ENCODE measurements around the gene CDH3.

Gene CDH3

GRCh38 chr16:68656751-68657150 is 11.6 kb downstream of the CDH3 start:
- H3K9ac ChIP-seq (ENCODE audit: low read depth, low read length, poor library complexity, severe bottlenecking): no peak overlapping the region
- no peaks in the 10 kb centered on the region for H3K9me3 ChIP-seq (ENCODE audit: insufficient read depth, low read depth, low read length)
- no peak for TF ChIP-seq CTCF (conservative IDR thresholded peaks at IDR 0.05; ENCODE audit: low read length)
- no peak for TF ChIP-seq EZH2phosphoT487 (IDR thresholded peaks at IDR 0.05; ENCODE audit: borderline replicate concordance)
- no peaks in the 10 kb centered on the region for H3K79me2 ChIP-seq (ENCODE audit: insufficient read depth, low read length)
- H2AFZ ChIP-seq (ENCODE audit: low read length): no peak overlapping the region
- H3K4me2 ChIP-seq (ENCODE audit: low read depth, low read length, poor library complexity, severe bottlenecking): no peak overlapping the region
- no peaks in the 10 kb centered on the region for H3K36me3 ChIP-seq (ENCODE audit: insufficient read depth, low read length)
- no peaks in the 10 kb centered on the region for H3K27me3 ChIP-seq (ENCODE audit: insufficient read depth, low read length, poor library complexity, severe bottlenecking)
- no peaks in the 10 kb centered on the region for H3K9me2 ChIP-seq (replicated peaks; ENCODE audit: low read depth, low read length)
- H3F3A ChIP-seq (ENCODE audit: low read depth): no peaks in the 10 kb centered on the region
- H4K20me1 ChIP-seq (ENCODE audit: insufficient read depth, low read length, poor library complexity, severe bottlenecking): no peaks in the 10 kb centered on the region
- no peaks in the 10 kb centered on the region for H3K4me1 ChIP-seq (ENCODE audit: insufficient read depth, low read length, poor library complexity, severe bottlenecking)
- H3K4me3 ChIP-seq (ENCODE audit: low read length, poor library complexity, severe bottlenecking): no peak overlapping the region

GRCh38 chr16:68658341-68658973 is 13.3 kb downstream of the CDH3 start:
- H3F3A ChIP-seq (ENCODE audit: low read depth): no peaks in the 10 kb centered on the region
- H3K4me3 ChIP-seq (ENCODE audit: low read length, poor library complexity, severe bottlenecking): no peak overlapping the region
- no peaks in the 10 kb centered on the region for H3K79me2 ChIP-seq (ENCODE audit: insufficient read depth, low read length)

GRCh38 chr16:68658974-68659360 is 13.9 kb downstream of the CDH3 start:
- H3K4me1 ChIP-seq (ENCODE audit: insufficient read depth, low read length, poor library complexity, severe bottlenecking): no peaks in the 10 kb centered on the region

More at GRCh38 chr16:68658341-68658973, 13.3 kb downstream of the CDH3 start:
- no peaks in the 10 kb centered on the region for H3K36me3 ChIP-seq (ENCODE audit: insufficient read depth, low read length)
- no peaks in the 10 kb centered on the region for H4K20me1 ChIP-seq (ENCODE audit: insufficient read depth, low read length, poor library complexity, severe bottlenecking)
- no peak overlapping the region for H3K4me2 ChIP-seq (ENCODE audit: low read depth, low read length, poor library complexity, severe bottlenecking)
- no peaks in the 10 kb centered on the region for H3K27me3 ChIP-seq (ENCODE audit: insufficient read depth, low read length, poor library complexity, severe bottlenecking)
- TF ChIP-seq EZH2phosphoT487 (IDR thresholded peaks at IDR 0.05; ENCODE audit: borderline replicate concordance) (no peak), CTCF (conservative IDR thresholded peaks at IDR 0.05; ENCODE audit: low read length) (no peak)
- H3K9me2 ChIP-seq (replicated peaks; ENCODE audit: low read depth, low read length): no peaks in the 10 kb centered on the region
- H2AFZ ChIP-seq (ENCODE audit: low read length): no peak overlapping the region
- no peaks in the 10 kb centered on the region for H3K4me1 ChIP-seq (ENCODE audit: insufficient read depth, low read length, poor library complexity, severe bottlenecking)
- no peaks in the 10 kb centered on the region for H3K9me3 ChIP-seq (ENCODE audit: insufficient read depth, low read depth, low read length)
- no peak overlapping the region for H3K9ac ChIP-seq (ENCODE audit: low read depth, low read length, poor library complexity, severe bottlenecking)

More at GRCh38 chr16:68658974-68659360, 13.9 kb downstream of the CDH3 start:
- no peak overlapping the region for H3K4me2 ChIP-seq (ENCODE audit: low read depth, low read length, poor library complexity, severe bottlenecking)
- H3K27me3 ChIP-seq (ENCODE audit: insufficient read depth, low read length, poor library complexity, severe bottlenecking): no peaks in the 10 kb centered on the region
- H3K9ac ChIP-seq (ENCODE audit: low read depth, low read length, poor library complexity, severe bottlenecking): no peak overlapping the region
- H4K20me1 ChIP-seq (ENCODE audit: insufficient read depth, low read length, poor library complexity, severe bottlenecking): no peaks in the 10 kb centered on the region
- TF ChIP-seq CTCF (conservative IDR thresholded peaks at IDR 0.05; ENCODE audit: low read length): no peak
- no peaks in the 10 kb centered on the region for H3K9me2 ChIP-seq (replicated peaks; ENCODE audit: low read depth, low read length)
- H3K4me3 ChIP-seq (ENCODE audit: low read length, poor library complexity, severe bottlenecking): no peak overlapping the region
- no peaks in the 10 kb centered on the region for H3K36me3 ChIP-seq (ENCODE audit: insufficient read depth, low read length)
- H3K9me3 ChIP-seq (ENCODE audit: insufficient read depth, low read depth, low read length): no peaks in the 10 kb centered on the region
- H2AFZ ChIP-seq (ENCODE audit: low read length): no peak overlapping the region
- H3K79me2 ChIP-seq (ENCODE audit: insufficient read depth, low read length): no peaks in the 10 kb centered on the region
- H3F3A ChIP-seq (ENCODE audit: low read depth): no peaks in the 10 kb centered on the region

Measured in Loucy (cell line).